NCI-H2107 treated with DMSO at 0.1 percent for 48 hours (cell line): ENCODE data around the gene BACH2.
A peak's percentile ranks its signal among the peaks of the same experiment; 100 is the strongest.
"Not testable (repeated sequence)": the region's sequence is repeated elsewhere in the genome, so short reads cannot be mapped to it uniquely, and the experiment has no call there.

Source experiments
- DNase-seq: peaks from one replicate; lab custom pipeline; 2025; ENCODE audit not compliant: unreplicated experiment; lab: John Stamatoyannopoulos, UW

Gene BACH2

DNA sequence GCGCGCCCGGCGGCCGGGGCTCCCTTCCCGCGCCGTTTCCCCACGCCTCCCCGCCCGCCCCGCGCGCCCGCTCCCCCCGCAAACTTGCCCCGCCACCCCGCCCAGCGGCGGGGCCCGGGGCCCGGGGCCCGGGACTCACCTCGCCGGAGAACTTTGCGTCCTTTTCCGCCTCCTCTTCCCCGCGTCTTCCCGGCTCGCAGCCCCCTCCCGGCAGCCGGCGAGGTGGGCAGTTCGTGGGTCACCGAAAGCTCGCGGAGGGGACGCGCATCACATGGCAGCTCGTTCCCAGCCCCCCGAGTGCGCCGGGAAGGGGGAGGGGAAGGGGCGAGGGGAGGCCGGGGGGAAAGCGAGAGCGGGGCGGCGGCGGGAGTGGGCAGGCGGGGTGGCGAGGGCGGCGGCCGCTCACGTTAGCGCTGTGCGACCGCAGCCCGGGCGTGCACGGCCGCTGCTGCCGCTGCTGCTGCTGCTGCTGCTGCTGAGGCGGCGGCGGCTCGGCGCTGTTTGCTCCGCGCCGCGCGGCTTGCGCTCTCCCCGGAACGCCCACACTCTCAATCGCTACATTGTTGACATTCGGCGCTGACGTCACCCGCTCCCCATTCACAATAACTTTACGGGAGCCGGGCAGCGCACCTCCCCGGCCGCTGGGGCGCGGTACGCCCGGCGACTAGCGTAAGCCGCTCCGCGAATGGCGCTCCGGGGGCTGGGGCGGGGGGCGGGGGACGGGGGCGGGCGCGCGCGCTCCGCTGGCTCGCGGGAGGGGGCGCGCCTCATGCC is at the start of gene BACH2:
TSS of gene BACH2 (minus strand) at position 503 of the 774 bp plus-strand sequence. CDS start 287,999 bp downstream, outside the sequence.
- DNase-seq, result peak; percentile 62

DNA sequence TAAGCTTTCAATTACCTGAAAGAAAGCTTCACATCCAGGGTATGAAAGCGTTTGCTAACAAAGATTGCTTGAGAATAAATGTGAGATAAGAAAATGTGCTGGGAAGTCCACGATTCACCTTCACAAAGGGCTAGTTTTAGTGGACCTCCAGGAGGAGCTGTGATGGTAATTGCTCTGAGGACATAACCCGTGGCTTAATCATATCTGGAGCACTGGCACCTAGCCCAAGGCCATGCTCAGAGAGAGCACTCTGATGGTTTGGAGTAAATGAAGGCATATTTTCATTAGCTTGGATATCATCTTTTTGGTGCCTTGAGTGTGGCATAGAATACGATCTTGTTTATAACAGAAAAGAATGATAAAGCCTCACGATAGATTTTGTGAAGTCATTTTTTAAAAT is 46.9 kb upstream of the BACH2 start:
- no peak for DNase-seq

DNA sequence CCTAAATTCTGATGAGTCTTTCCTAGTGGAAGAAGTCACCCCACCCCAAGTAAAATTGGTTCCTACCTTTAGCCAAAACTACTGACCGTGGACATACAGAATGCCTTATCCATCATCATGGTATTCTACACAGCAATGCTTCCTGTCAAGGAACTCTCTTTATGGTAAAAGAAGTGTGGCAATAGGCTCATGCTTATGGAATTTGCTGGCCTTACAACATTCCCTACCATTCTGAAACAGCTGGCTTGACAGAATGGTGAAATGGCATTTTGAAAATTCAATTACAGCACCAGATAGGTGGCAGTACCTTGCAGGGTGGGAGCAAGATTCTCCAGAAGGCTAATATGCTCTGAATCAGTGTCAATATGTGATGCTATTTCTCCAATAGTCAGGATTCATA is 41.8 kb upstream of the BACH2 start:
- DNase-seq, result no peak

DNA sequence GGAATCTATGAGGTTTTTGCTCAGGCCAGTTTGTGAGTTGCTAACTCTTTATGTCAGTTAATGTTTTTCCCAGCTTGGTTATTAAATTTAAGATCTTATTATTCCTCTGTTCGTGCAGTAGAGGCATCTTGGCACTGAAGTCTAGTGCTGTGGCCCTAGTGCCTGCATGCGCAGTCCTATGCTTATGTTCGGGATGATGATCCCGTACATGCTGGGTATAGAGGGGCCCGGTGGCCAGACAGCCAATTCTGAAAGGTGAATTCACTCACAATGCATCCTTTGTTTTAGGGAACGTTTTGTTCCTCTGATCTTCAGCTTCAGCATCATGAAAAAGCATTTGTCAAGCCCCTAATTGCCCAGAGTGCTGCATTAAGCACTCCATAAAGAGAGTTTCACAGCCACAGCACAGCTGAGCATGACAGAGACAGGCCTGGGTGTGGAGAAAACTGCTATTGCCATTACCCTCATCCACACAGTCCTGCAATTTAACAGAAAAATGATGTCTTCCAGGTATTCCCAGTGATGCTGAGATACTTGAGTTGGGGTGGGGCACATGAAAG is 39.8 kb upstream of the BACH2 start:
- no peak for DNase-seq

DNA sequence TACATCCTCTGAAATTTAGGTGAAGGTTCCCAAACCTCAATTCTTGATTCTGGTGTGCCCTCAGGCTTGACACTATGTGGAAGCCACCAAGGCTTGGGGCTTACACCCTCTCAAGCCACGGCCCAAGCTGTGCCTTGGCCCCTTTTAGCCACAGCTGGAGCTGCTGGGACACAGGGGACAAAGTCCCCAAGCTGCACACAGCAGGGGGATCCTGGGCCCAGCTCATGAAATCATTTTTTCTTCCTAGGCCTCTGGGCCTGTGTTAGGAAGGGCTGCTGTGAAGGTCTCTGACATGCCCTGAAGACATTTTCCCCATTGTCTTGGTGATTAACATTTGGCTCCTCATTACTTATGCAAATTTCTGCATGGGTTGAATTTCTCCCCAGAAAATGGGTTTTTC is 37.3 kb upstream of the BACH2 start:
- no peak for DNase-seq

DNA sequence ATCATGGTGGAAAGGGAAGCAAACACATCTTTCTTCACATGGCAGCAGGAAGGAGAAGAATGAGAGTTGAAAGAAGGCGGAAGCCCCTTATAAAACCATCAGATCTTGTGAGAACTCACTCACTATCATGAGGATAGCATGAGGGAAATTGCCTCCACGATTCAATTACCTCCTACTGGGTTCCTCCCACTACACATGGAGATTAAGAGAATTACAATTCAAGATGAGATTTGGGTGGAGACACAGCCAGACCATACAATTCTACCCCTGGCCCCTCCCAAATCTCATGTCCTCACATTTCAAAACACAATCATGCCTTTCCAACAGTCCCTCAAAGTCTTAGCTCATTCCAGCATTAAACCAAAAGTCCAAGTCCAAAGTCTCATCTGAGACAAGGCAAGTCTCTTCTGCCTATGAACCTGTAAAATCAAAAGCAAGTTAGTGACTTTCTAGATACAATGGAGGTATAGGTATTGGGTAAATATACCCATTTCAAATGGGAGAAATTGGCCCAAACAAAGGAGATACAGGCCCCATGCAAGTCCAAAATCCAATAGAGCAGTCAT is 36.4 kb upstream of the BACH2 start:
- not testable (repeated sequence) for DNase-seq

DNA sequence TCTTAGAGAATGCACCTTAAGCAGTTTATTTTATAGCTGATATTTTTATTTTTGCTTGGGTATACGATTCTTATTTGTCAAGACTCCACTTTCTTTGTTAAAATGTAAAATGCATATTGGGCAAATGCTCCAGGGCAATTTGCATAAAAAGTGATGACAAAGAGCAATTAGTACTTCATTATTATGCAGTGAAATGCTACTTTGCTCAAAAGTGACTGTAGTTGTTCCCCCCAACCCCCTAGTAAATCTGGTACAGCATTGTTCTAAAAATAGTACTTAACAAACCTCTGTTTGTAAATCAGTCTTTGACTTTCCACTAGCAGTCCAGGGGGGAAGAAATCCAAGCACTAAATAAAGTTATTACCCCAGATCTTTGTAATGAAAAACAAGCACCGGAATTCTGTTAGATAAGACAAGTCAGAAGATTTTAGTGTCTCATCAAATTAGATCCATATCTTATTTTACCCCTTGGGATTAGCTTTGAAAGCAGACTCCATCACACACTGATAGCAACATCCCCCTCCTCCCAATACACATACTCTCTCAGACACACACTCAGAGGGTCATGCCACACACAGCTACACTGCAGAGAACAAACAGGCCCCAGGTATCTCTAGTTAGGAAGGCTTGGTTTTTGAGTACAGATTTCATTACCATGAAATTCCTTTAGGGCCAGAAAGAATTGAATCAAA is 32.9 kb upstream of the BACH2 start:
- no peak for DNase-seq

DNA sequence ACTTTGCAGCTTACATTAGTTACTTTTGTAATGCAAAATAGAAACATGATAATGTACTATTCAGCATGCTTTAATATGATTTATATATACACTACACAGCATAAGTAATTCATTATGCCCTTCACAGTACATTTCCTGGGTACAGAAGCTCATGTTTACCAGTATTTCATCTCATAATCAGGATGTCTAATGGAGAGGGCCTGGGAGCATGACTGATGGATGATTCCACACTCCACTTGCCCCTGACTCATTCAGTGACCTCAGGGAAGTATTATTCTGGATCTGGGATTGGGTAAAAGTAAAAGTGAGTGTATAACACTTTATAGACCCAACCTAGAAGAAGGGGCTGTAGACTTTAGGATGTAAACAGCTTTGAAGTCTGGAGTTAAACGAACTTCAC is 31.4 kb upstream of the BACH2 start:
- peak; percentile 54 for DNase-seq

DNA sequence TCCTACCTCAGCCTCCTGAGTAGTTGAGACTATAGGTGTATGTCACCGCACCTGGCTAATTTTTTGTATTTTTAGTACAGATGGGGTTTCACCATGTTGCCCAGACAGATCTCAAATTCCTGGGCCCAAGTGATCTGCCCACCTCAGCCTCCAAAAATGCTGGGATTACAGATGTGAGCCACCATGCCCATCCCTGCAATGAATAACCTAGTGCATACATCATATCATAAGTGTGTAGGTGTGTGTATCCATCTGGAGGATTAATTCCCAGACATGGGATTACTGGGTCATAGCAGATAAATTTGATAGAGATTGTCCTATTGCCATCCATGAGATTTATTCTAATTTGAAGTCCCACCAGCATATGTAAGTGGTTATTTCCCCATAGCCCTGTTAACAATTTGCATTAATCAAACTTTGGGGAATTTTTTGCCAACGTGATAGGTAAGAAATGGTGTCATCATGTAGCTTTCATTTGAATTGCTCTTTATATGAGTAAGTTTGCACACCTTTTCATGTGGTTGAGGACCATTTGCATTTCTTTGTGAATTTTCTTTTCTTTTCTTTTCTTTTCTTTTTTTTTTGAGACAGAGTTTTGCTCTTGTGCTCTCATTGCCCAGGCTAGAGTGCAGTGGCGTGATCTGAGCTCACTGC is 29.9 kb upstream of the BACH2 start:
- no peak for DNase-seq

DNA sequence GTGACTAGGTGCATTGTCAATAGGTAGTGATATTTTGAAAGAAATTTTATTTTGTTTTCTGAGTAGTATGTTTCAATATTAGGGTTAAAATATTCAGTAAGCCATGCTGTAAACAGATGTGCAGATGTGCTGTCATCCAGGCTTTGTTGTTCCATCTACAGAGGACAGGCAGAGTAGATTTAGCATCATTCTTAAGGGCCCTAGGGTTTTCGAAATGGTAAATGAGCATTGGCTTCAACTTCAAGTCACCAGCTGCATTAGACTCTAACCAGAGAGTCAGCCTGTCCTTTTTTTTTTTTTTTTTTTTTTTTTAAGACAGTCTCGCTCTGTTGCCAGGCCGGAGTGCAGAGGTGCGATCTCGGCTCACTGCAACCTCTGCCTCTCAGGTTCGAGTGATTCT is 27.1 kb upstream of the BACH2 start:
- no peak for DNase-seq

DNA sequence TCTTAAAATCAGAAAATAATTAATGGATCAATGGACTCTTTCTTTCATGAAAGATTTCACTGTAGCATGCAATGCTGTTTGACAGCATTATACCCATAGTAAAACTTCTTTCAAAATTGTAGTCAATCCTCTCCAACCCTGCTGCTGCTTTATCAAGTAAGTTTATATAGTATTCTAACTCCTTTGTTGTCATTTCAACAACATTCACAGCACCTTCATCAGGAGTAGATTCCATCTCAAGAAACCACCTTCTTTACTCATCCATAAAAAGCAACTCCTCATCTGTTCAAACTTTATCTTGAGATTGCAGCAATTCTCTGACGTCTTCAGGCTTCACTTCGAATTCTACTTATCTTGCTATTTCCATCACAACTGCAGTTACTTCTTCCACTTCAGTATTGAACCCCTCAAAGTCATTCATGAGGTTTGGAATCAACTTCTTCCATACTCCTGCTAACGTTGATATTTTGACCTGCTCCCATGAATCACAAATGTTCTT is 26.4 kb upstream of the BACH2 start:
- DNase-seq, result no peak

DNA sequence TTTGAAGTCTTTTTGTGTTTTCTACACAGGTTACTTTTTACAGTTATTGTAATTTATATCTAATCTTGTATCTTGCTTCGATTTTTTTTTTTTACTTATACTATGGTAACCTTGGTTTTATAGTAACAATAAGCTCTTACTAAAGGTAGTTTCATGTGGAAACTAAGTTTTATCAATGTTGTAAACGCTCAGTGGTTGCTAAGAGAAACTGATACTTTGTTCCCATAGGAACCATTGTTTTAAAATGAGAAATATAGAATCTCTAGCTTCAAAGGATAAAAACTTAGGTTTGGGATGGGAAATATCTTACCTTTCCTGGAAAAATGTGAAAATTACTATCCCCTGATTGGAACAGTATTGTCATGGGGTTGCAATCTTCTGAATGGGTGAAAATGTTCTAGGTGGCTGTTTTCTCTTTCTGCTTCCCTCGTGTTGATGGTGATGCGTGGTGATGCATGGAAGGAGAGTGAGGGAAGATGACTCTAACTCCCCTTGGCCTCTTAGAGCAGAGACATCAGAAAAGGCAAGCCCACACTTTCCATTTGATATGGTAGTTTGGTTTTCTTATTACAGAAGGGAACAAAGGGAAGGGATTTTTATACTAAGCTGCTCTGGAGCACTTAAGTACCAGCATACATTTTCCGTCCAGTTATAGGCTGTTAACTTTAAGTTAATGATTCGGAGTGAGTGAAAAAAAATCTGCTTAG is 23.5 kb upstream of the BACH2 start:
- DNase-seq, result no peak

DNA sequence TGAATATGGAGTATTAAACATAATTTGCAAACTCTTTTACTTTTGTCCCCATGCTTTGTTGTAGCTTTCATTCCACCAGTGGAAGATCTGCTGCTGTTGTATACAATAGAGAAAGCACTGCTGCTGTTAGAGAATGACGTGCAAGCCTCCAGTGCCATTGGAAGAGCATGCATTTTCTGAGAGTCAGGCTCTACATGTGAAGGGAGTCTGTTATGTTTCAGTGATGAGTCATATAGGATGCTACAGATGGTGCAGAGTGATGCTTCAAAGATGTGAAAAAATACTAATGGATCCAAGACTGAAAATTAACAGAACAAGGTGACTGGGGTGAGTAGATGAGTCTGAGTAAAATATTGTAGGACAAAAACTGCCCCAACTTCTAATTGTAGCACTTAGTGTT is 22.4 kb upstream of the BACH2 start:
- no peak for DNase-seq

DNA sequence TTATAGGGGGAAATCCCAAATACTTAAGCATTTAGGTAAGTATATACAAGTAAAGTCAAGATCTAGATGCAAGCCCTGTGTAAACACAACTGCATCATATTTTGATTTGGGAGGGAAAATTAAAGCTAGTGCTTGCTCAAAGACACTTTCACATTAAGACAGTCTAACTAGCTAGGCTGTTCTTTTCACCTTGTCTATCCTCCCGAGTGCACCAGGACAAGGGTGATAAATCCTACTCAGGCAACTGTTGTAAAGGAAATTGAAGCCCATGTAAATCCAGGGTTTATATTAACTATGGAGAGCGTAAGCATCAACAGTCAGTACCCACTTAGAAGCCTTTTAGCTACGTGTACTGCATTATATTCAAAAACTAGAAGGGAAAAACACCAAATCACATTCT is 19.3 kb upstream of the BACH2 start:
- no peak for DNase-seq

DNA sequence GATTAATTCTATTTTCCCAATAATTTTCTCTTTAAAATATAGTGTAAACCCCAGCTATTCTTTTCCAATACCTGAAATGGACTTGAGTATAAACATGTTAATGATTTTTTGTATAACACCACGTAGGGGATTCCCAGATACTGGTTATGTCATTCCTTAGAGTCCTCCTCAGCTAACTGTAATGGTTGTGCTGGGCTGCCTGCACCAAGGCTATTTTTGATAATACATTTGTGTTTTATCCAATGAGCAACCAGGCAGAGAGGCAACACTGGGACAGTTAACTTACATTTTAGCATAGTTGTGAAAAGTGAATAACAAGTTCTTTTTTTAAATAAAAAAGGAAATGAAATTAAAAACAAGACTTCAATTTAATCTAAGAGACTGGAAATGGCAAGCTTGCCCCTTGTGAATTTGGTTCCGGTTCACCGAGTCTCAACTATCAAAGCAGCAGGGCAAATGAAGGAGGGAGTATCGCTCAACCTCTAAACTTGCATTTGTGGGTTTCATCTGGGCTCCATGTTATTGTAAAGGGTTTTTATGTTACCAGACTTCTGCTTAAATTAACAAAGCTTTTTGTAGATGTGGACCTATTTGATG is 18.8 kb upstream of the BACH2 start:
- DNase-seq, result no peak

DNA sequence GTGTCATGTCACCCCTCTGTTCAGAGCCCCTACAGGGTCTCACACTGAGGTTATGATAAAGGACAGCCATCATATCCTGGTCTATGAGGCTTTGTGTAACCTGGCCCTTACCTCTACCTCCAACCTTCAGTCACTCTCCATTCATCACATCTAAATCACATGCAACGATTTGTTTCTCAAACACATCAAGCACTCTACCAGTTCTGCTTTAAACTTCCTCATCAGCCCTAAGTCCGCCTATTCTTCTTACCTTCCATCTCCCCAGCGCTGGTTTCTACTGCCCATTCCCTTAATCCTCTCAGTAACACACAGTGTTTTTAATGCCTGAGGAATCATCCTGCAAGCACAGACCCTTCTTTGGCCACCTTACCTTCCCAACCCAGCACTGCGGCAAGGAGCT is 17.9 kb upstream of the BACH2 start:
- no peak for DNase-seq

DNA sequence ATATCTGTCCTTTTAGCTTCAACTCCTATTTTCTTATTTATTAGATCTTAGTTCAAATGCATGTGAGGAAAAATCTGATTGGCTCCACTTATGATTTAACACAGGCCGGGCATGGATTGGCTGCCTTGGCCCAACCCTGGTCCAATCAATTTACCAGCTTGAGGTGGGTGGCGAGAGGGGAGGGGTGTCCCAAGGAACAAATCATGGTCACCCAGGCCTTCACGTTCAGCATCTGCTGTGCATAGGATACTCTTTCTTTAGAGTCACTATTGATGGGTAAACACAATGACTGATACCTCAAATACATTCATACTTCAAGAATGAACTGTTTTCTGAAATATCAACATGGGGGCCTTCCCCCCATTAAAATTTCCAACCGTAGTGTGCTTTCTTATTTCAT is 14.9 kb upstream of the BACH2 start:
- DNase-seq, result no peak

DNA sequence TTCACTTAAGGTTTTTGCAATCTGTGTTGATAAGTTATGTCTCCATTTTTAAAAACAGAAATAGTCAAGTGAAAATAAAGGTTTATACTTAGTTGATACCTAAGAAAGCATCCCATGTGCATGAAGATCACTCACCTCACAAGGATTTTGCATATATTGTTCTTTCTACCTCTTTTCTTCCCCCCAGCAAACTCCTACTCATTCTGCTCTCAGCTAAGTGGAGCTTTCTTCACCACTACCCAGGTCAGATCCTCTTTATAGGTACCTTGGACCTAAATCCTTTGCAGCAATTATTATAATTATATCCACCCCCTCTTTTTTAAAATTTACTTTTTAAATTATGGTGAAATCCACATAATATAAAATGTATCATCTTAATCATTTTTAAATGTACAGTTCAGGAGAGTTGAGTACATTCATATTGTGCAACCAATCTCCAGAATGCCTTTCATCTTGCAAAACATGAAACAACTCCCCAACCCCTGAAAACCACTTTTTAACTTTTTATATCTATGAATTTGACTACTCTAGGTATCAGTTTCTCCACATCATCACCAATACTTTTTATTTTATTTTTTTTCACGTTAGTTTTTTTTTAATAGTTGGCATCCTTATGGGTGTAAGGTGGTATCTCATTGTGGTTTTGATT is 9.3 kb upstream of the BACH2 start:
- DNase-seq, result no peak

DNA sequence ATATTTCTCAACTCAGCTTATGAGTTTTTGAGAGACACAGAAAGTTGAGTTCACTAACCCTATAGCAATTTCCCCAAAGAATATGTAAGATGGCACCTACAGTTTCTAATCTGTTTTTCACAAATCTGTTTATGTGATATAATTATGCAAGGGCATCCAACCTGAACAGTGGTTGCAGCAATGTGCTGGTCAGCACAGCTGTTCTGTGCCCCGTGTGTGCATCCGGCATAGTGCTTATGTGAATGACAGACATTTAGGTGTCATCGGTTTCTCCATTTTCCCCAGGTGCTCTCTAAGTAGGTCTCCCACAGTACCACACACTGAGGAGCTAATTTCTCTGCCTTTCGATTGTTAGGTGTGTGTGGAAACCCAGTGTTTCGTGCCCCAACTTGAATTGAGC is 7.7 kb upstream of the BACH2 start:
- no peak for DNase-seq

DNA sequence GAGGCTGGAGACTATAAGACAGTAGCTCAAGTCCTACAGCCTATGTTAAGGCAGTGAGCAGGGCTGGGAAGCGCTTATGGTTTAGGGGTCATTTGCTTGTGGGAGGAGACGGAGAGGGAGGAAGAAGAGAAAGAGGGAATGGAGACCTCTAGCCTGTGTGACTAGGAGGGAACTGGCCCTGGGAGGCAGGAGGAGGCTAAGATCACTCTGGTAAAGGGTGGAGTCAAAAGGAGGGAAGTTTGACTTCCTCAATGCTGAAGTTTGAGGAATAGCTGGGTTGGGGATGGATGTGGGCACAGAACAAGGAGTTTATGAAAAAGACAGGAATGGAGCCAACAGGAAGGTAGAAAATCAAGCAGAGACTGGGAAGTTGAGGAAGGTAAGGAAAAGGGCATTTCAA is 6.4 kb upstream of the BACH2 start:
- no peak for DNase-seq
